K562 (cell line): ENCODE measurements around the gene ADRA2B. TPM values are rescaled to one million over a fixed set of nuclear protein-coding genes. Genes with fewer than 3 reads are reported as not detected.
A peak's percentile ranks its signal among the peaks of the same experiment; 100 is the strongest.

Experiments
- CEBPG ChIP-seq, 3 experiments: fragments of 200-800 bp in 1 of 3; sonication (Bioruptor generic) in 1 of 3; sonication (generic) in 1 of 3; formaldehyde crosslinking in 1 of 3; IDR thresholded peaks in 2 of 3; conservative IDR thresholded peaks in 1 of 3; 2 replicates each; pipeline versions ENCODE4 v1.6.1 to v1.8.0; 2016 to 2022; ENCODE audit warnings: missing compliant biosample characterization in 2 of 3, missing genetic modification characterization in 2 of 3, mild to moderate bottlenecking in 1 of 3, missing genetic modification reagents in 1 of 3
- L3MBTL2 ChIP-seq: fragments of 450-650 bp; IDR thresholded peaks from 2 replicates; pipeline ENCODE4 v1.6.1; 2016; ENCODE audit warnings: mild to moderate bottlenecking, moderate library complexity
- MYC ChIP-seq, 2 experiments: fragments of 250-450 bp in 1 of 2; sonication (Bioruptor Pico) in 1 of 2; IDR thresholded peaks; 2 replicates each; pipeline versions ENCODE4 v1.5.1 to v1.6.1; 2012 to 2021; ENCODE audit warnings: low read depth in 2 of 2, borderline replicate concordance in 1 of 2, improper control_type of control experiment in 1 of 2, low read length in 1 of 2, mild to moderate bottlenecking in 1 of 2, moderate library complexity in 1 of 2
- STAT5A ChIP-seq: IDR thresholded peaks from 2 replicates; pipeline ENCODE4 v1.6.1; 2012; ENCODE audit warnings: low read length, inconsistent platforms, borderline replicate concordance
- ZNF431 ChIP-seq: sonication (generic); formaldehyde crosslinking; IDR thresholded peaks from 2 replicates; pipeline ENCODE4 v1.8.0; 2022; ENCODE audit warnings: mild to moderate bottlenecking, missing genetic modification reagents
- ZNF79 ChIP-seq: fragments of 250-450 bp; sonication (Bioruptor Pico); IDR thresholded peaks from 2 replicates; pipeline ENCODE4 v1.4.0; 2020; ENCODE audit warnings: low read depth, mild to moderate bottlenecking, moderate library complexity
- polyA plus RNA-seq, 8 experiments: library from polyadenylated mRNA; depleted of rRNA in 4 of 8; stranded (reverse) in 5 of 8; unstranded in 3 of 8; fragments of >200 nt; fragmentation: Nextera tagmentation in 2 of 8; fragmentation: Illumina TruSeq in 1 of 8; extraction: Ambion mirVana in 2 of 8; extraction: Trizol in 1 of 8; gene quantifications; 2 replicates each; pipeline versions ENCODE4 v1.2.1 to v1.2.3, GENCODE V29; 2011 to 2014; ENCODE audit warnings: inconsistent platforms in 1 of 8, missing spikeins in 1 of 8
- total RNA-seq, 7 experiments: library from RNA; depleted of rRNA in 6 of 7; stranded (reverse); fragments of >200 nt in 6 of 7; fragmentation: Illumina TruSeq in 2 of 7; extraction: Trizol in 2 of 7; gene quantifications; 2 replicates each; pipeline versions ENCODE4 v1.2.1 to v1.2.3, GENCODE V29; 2011 to 2021; ENCODE audit warnings: low replicate concordance in 1 of 7
- TF ChIP-seq, protein P1 (sequence below), 3 experiments: IDR thresholded peaks in 2 of 3; conservative IDR thresholded peaks in 1 of 3; 2 replicates each; pipeline ENCODE4 v1.5.1; 2011 to 2012; ENCODE audit warnings: low read length in 3 of 3, mild to moderate bottlenecking in 3 of 3, control low read depth in 2 of 3, improper control_type of control experiment in 1 of 3, inconsistent platforms in 1 of 3, low read depth in 1 of 3, mixed read lengths in 1 of 3, moderate library complexity in 1 of 3; ENCODE audit not compliant: insufficient read depth in 2 of 3
- TF ChIP-seq, protein P2 (sequence below): sonication (generic); formaldehyde crosslinking; IDR thresholded peaks from 2 replicates; pipeline ENCODE4 v1.9.0; 2022; ENCODE audit warnings: mild to moderate bottlenecking, missing genetic modification reagents
- TF ChIP-seq, protein P3 (sequence below): sonication (generic); formaldehyde crosslinking; IDR thresholded peaks from 2 replicates; pipeline ENCODE4 v1.5.0; 2020; ENCODE audit warnings: missing genetic modification reagents

Gene ADRA2B
- total and polyA plus RNA-seq, 9 of the 15 experiments (the other 6 are each of a cell fraction or from before 2014, with no cell fraction given) = not detected

DNA sequence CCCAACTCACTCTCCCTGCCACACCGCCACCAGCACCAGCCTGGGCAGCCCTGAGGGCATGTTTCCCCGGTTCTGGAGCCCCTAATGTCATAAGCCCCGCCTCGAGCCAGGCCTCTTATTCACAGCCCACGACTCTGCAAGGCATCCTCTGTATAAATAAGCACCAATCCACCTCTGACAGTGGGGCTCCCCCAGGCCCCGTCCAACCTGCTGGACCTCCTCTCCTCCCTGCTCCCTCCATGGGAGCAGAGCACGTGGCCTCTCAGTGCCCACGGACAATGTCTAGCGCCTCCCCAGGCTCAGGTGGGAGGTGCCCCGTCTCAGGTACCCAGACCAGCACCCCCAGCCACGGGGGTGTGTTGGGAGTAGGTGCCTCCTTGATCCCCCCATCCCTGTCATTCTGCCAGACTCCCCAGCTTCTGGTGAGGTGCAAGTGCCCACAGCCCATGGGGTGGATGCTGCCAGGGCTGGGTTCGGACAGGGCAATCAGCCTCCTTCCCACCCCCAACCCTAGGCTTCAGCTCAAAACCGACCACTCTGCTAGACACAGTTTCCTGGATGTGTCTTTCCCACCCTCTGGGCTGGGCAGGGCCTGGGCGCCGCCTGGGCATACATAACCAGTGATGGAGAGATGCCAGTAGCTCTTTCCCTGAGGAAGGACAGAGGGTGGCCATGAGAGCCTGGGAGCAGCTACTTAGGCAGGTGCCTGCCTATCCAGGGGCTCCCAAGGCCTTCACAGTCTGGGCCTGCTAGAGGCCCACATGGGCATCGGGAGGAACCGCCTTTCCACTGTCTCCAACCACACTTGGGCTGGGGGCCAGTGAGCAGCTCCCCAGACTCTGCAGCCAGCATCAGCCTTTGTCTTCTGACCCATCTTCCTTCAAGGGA is 1.6 kb upstream of the ADRA2B start (continued):
- TF ChIP-seq, protein P1, sequence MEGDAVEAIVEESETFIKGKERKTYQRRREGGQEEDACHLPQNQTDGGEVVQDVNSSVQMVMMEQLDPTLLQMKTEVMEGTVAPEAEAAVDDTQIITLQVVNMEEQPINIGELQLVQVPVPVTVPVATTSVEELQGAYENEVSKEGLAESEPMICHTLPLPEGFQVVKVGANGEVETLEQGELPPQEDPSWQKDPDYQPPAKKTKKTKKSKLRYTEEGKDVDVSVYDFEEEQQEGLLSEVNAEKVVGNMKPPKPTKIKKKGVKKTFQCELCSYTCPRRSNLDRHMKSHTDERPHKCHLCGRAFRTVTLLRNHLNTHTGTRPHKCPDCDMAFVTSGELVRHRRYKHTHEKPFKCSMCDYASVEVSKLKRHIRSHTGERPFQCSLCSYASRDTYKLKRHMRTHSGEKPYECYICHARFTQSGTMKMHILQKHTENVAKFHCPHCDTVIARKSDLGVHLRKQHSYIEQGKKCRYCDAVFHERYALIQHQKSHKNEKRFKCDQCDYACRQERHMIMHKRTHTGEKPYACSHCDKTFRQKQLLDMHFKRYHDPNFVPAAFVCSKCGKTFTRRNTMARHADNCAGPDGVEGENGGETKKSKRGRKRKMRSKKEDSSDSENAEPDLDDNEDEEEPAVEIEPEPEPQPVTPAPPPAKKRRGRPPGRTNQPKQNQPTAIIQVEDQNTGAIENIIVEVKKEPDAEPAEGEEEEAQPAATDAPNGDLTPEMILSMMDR (IDR thresholded peaks at IDR 0.05 in 2 of 3, conservative IDR thresholded peaks at IDR 0.05 in 1 of 3; ENCODE audit: insufficient read depth in 2 of 3, low read depth in 1 of 3, low read length in 3 of 3) = peak in 2 of 3 experiments; percentile 33 to 37; a peak in 2 of 6 replicates
- TF ChIP-seq MYC (IDR thresholded peaks at IDR 0.05; ENCODE audit: low read depth, low read length) (peak; percentile 71), MYC (CRISPR knock-in tag; IDR thresholded peaks at IDR 0.05; ENCODE audit: borderline replicate concordance, low read depth) (no peak), ZNF79 (CRISPR knock-in tag) (no peak), L3MBTL2 (peak; percentile 69), CEBPG (CRISPR knock-in tag; IDR thresholded peaks at IDR 0.05) (no peak), CEBPG (tag; conservative IDR thresholded peaks at IDR 0.05 in 1 of 2, IDR thresholded peaks at IDR 0.05 in 1 of 2) (no peak), STAT5A (no peak), ZNF431 (no peak)
- TF ChIP-seq, protein P2, sequence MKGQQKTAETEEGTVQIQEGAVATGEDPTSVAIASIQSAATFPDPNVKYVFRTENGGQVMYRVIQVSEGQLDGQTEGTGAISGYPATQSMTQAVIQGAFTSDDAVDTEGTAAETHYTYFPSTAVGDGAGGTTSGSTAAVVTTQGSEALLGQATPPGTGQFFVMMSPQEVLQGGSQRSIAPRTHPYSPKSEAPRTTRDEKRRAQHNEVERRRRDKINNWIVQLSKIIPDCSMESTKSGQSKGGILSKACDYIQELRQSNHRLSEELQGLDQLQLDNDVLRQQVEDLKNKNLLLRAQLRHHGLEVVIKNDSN (CRISPR knock-in tag) = peak; percentile 57
- TF ChIP-seq, protein P3, sequence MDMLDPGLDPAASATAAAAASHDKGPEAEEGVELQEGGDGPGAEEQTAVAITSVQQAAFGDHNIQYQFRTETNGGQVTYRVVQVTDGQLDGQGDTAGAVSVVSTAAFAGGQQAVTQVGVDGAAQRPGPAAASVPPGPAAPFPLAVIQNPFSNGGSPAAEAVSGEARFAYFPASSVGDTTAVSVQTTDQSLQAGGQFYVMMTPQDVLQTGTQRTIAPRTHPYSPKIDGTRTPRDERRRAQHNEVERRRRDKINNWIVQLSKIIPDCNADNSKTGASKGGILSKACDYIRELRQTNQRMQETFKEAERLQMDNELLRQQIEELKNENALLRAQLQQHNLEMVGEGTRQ (CRISPR knock-in tag) = peak; percentile 56
